HFF-Myc (cell line): Measurements from ENCODE around the gene CNTN4.

Experiments
- DNase-seq: peaks from one replicate; pipeline ENCODE4 v3.0.0-alpha.2; 2011; ENCODE audit warnings: low read depth; ENCODE audit errors: extremely low read depth
- H3K4me3 ChIP-seq: replicated peaks from 2 replicates; pipeline ENCODE4 v1.5.1; 2011; ENCODE audit warnings: low read depth, mild to moderate bottlenecking, control low read depth, low read length
- TF ChIP-seq, protein P1 (sequence below): IDR thresholded peaks from 2 replicates; pipeline ENCODE4 v1.5.1; 2012; ENCODE audit warnings: mild to moderate bottlenecking, low read depth, low read length, control low read depth; ENCODE audit errors: missing control alignments

The CNTN4 gene

DNA sequence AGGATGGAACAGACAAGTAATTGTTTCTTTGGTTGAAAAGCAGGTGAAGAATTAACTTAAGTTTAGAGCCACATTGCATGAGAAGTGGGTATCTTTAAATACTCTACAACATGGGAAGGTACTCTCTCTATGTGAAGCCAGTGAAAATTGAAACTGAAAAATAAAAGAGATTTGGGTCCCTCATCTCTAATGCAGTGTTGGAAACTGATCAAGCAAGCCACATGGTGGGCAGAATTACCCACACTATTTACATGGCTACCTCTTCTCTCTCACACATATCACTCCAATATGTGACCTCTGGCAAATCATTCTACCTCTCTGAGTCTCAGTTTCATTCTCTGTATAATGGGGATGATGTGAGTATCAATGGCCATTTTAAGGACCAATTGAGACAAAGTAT is 672.5 kb downstream of the CNTN4 start:
- DNase-seq = no peak
- TF ChIP-seq, protein P1, sequence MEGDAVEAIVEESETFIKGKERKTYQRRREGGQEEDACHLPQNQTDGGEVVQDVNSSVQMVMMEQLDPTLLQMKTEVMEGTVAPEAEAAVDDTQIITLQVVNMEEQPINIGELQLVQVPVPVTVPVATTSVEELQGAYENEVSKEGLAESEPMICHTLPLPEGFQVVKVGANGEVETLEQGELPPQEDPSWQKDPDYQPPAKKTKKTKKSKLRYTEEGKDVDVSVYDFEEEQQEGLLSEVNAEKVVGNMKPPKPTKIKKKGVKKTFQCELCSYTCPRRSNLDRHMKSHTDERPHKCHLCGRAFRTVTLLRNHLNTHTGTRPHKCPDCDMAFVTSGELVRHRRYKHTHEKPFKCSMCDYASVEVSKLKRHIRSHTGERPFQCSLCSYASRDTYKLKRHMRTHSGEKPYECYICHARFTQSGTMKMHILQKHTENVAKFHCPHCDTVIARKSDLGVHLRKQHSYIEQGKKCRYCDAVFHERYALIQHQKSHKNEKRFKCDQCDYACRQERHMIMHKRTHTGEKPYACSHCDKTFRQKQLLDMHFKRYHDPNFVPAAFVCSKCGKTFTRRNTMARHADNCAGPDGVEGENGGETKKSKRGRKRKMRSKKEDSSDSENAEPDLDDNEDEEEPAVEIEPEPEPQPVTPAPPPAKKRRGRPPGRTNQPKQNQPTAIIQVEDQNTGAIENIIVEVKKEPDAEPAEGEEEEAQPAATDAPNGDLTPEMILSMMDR = no peak
- no peak overlapping the region for H3K4me3 ChIP-seq

DNA sequence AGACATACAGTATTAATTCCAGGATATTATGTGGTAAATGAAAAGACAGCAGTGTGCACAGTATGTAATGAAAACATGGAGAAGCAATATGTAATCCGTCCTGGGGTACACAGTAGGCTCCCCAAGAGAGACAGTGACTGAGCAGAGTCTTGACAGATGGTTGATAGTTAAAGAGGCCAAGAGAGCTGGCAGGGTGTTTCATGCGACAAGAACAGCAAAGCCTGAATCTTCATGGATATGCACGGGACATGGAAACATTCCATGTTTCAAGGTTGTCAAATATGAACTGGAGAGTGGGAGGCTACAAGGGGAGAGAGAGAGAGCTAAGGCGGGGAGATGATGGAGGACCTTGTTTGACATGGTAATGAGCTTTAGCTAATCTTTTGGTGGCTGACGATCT is 673.1 kb downstream of the CNTN4 start:
- H3K4me3 ChIP-seq = no peak overlapping the region
- TF ChIP-seq, protein P1 = no peak
- DNase-seq = no peak

DNA sequence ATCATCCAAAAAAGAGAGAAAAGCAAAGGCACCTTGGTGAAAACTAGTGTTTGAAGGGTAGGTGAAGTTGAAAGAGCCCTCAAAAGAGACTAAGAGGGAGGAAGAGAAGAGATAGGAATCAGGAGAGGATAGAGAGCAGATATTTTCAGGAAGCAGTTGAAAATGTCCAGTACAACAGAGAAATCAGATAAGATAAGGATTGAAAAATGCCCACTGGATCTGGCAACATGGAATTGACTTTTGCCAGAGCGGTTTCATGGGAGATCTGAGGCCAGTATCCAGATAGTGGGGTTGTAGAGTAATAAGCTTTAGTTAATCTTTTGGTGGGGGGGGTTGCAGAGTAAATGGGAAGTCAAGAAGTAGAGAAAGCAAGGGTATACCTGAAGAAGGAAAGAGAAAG is 674.1 kb downstream of the CNTN4 start:
- TF ChIP-seq, protein P1 = no peak
- no peak for DNase-seq
- no peak overlapping the region for H3K4me3 ChIP-seq

DNA sequence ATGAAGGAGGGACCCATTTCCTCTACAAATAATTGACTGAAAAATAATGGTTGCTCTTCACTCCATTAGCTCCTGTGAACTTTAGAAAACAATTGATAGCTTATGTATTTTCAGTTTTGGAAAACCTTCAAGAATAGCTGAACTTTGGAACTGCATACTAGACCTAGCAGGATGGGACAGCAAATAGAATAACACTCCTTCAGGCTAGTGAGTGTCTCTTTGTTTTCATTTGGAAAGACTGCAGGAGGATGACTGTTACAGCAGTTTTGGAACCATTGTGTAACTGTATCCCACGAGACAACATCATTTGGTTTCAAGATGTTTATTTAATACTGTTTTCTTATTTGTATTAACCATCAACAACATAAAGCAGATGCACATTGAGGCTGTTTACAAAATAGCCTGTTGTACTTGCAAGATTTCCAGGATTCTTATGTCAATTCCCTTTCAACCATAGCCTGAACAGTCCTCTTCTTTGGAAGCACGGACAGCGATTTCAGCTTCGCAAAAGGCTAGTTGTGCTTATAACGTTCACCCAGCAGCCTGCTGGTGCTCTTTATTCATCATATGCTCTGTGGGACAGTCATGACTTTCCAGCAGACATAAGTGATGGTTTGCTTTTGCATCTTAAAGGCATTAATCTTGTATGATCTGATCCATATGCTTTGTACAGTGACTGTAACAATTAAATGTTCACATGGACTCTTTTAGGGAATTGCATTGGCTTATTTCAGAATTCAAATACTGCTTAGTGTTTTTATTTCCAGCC is 676.0 kb downstream of the CNTN4 start:
- H3K4me3 ChIP-seq = no peak overlapping the region
- TF ChIP-seq, protein P1 = no peak
- no peak for DNase-seq

DNA sequence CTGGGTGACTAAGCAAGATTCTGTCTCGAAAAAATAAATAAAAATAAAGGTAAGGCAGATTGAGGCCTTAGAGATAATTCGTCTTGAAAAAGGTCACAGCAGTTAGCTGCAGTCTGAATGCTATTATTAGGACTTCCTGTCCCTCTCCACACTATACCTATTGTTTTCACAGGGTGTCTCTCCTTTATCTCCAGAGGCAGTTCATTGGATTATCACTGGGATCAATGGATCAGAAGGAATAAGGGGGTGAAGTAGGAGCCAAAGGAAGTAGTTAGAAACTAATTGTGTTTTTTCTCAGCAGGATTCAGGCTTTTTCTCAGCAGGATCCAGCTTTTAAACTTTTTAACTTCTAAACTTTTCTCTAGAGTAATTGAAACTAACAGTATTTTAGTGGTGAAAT is 684.6 kb downstream of the CNTN4 start:
- H3K4me3 ChIP-seq = no peak overlapping the region
- TF ChIP-seq, protein P1 = no peak
- DNase-seq = no peak

DNA sequence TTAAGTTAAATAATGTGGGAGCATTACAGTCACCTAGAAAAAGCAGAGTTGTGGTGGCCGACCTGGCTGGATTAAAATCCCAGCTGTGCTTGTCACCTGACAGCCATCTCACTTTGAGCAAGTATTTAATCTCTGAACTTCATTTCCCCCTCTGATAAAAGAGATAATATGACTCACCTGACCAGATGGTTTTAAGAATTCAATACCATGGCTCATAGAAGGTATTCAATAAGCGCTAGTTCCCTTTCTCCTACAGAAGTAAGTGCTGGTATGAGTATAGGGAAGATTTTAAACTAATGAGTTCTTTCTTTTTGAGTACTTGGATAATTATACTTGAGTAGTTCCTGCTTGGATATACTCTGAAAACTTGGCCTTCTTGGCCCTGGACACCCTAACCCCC is 686.0 kb downstream of the CNTN4 start:
- TF ChIP-seq, protein P1 = no peak
- no peak for DNase-seq
- H3K4me3 ChIP-seq = no peak overlapping the region
